ENCODE measurements around the gene MTHFR.

The MTHFR gene

GRCh38 chr1:11771481-11772043, 34.2 kb downstream of the MTHFR start:
- Histone ChIP-seq H3K23ac (ENCODE audit: low read length) (no peak overlapping the region), H3K9ac (ENCODE audit: low read length) (no peak overlapping the region), H3K36me3 (ENCODE audit: control insufficient read depth, insufficient read depth, low read length) (no peaks in the 10 kb centered on the region), H2BK120ac (ENCODE audit: low read depth, low read length) (no peak overlapping the region), H2BK5ac (ENCODE audit: low read length) (no peak overlapping the region), H3K56ac (ENCODE audit: low read length) (no peak overlapping the region), H3K4me3 (ENCODE audit: low read length) (no peak overlapping the region), H3K4me1 (ENCODE audit: control insufficient read depth, low read depth, low read length) (no peaks in the 10 kb centered on the region), H4K8ac (ENCODE audit: low read depth, low read length) (no peak overlapping the region), H3K4me2 (ENCODE audit: low read length) (no peak overlapping the region), H3K4ac (ENCODE audit: low read depth, low read length) (no peak overlapping the region), H2BK15ac (replicated peaks; ENCODE audit: low read depth) (no peak overlapping the region), H3K27me3 (ENCODE audit: insufficient read depth, low read length, poor library complexity) (no peaks in the 10 kb centered on the region), H2AK5ac (ENCODE audit: low read length) (no peak overlapping the region), H3K27ac (ENCODE audit: low read depth, low read length) (no peak overlapping the region), H3K18ac (ENCODE audit: low read length) (no peak overlapping the region), H4K5ac (ENCODE audit: low read length) (no peak overlapping the region), H3K79me2 (ENCODE audit: control insufficient read depth, insufficient read depth, low read length) (no peaks in the 10 kb centered on the region), H3K79me1 (ENCODE audit: low read length) (no peaks in the 10 kb centered on the region)
- no peak for DNase-seq
- no CpG with 5 or more reads among the region's 11 CpGs for WGBS (ENCODE audit: extremely low coverage, insufficient coverage, low lambda C conversion rate)

GRCh38 chr1:11770011-11770410, 35.8 kb downstream of the MTHFR start:
- Histone ChIP-seq H4K5ac (ENCODE audit: low read length) (no peak overlapping the region), H2BK5ac (ENCODE audit: low read length) (no peak overlapping the region), H2AK5ac (ENCODE audit: low read length) (no peak overlapping the region), H2BK15ac (replicated peaks; ENCODE audit: low read depth) (no peak overlapping the region), H3K27ac (ENCODE audit: low read depth, low read length) (no peak overlapping the region), H3K4ac (ENCODE audit: low read depth, low read length) (no peak overlapping the region), H3K4me1 (ENCODE audit: control insufficient read depth, low read depth, low read length) (no peaks in the 10 kb centered on the region), H3K4me2 (ENCODE audit: low read length) (no peak overlapping the region), H3K79me1 (ENCODE audit: low read length) (no peaks in the 10 kb centered on the region), H3K18ac (ENCODE audit: low read length) (no peak overlapping the region), H3K27me3 (ENCODE audit: insufficient read depth, low read length, poor library complexity) (no peaks in the 10 kb centered on the region), H3K9ac (ENCODE audit: low read length) (no peak overlapping the region), H3K4me3 (ENCODE audit: low read length) (no peak overlapping the region), H3K23ac (ENCODE audit: low read length) (no peak overlapping the region), H3K36me3 (ENCODE audit: control insufficient read depth, insufficient read depth, low read length) (no peaks in the 10 kb centered on the region), H4K8ac (ENCODE audit: low read depth, low read length) (no peak overlapping the region), H3K56ac (ENCODE audit: low read length) (no peak overlapping the region), H3K79me2 (ENCODE audit: control insufficient read depth, insufficient read depth, low read length) (no peaks in the 10 kb centered on the region), H2BK120ac (ENCODE audit: low read depth, low read length) (no peak overlapping the region)
- DNase-seq: no peak

GRCh38 chr1:11769274-11769673, 36.5 kb downstream of the MTHFR start:
- no peak overlapping the region for H3K4ac ChIP-seq (ENCODE audit: low read depth, low read length)
- no peaks in the 10 kb centered on the region for H3K79me1 ChIP-seq (ENCODE audit: low read length)
- no peak overlapping the region for H4K8ac ChIP-seq (ENCODE audit: low read depth, low read length)
- H3K56ac ChIP-seq (ENCODE audit: low read length): no peak overlapping the region
- H2BK5ac ChIP-seq (ENCODE audit: low read length): no peak overlapping the region
- no peak overlapping the region for H3K27ac ChIP-seq (ENCODE audit: low read depth, low read length)
- no peak overlapping the region for H4K5ac ChIP-seq (ENCODE audit: low read length)
- no peak overlapping the region for H3K4me3 ChIP-seq (ENCODE audit: low read length)
- H3K23ac ChIP-seq (ENCODE audit: low read length): no peak overlapping the region
- H3K36me3 ChIP-seq (ENCODE audit: control insufficient read depth, insufficient read depth, low read length): no peaks in the 10 kb centered on the region
- no peaks in the 10 kb centered on the region for H3K27me3 ChIP-seq (ENCODE audit: insufficient read depth, low read length, poor library complexity)
- H2BK120ac ChIP-seq (ENCODE audit: low read depth, low read length): no peak overlapping the region
- no peak overlapping the region for H2AK5ac ChIP-seq (ENCODE audit: low read length)
- no peaks in the 10 kb centered on the region for H3K4me1 ChIP-seq (ENCODE audit: control insufficient read depth, low read depth, low read length)
- H3K79me2 ChIP-seq (ENCODE audit: control insufficient read depth, insufficient read depth, low read length): no peaks in the 10 kb centered on the region
- H3K18ac ChIP-seq (ENCODE audit: low read length): no peak overlapping the region
- H2BK15ac ChIP-seq (replicated peaks; ENCODE audit: low read depth): no peak overlapping the region
- H3K4me2 ChIP-seq (ENCODE audit: low read length): no peak overlapping the region
- no CpG with 5 or more reads among the region's 4 CpGs for WGBS (ENCODE audit: extremely low coverage, insufficient coverage, low lambda C conversion rate)
- H3K9ac ChIP-seq (ENCODE audit: low read length): no peak overlapping the region
- DNase-seq: no peak

- H3K9ac ChIP-seq (ENCODE audit: low read length): no peak overlapping the region
- no peak overlapping the region for H3K27ac ChIP-seq (ENCODE audit: low read depth, low read length)
- WGBS (ENCODE audit: extremely low coverage, insufficient coverage, low lambda C conversion rate): no CpG with 5 or more reads among the region's 4 CpGs
- H3K27me3 ChIP-seq (ENCODE audit: insufficient read depth, low read length, poor library complexity): no peaks in the 10 kb centered on the region
- H2BK15ac ChIP-seq (replicated peaks; ENCODE audit: low read depth): no peak overlapping the region
- H2BK5ac ChIP-seq (ENCODE audit: low read length): no peak overlapping the region
- no peak overlapping the region for H3K4ac ChIP-seq (ENCODE audit: low read depth, low read length)
- H4K5ac ChIP-seq (ENCODE audit: low read length): no peak overlapping the region
- H2AK5ac ChIP-seq (ENCODE audit: low read length): no peak overlapping the region
- no peaks in the 10 kb centered on the region for H3K36me3 ChIP-seq (ENCODE audit: control insufficient read depth, insufficient read depth, low read length)
- no peak overlapping the region for H3K4me2 ChIP-seq (ENCODE audit: low read length)
- H3K4me1 ChIP-seq (ENCODE audit: control insufficient read depth, low read depth, low read length): no peaks in the 10 kb centered on the region
- H3K4me3 ChIP-seq (ENCODE audit: low read length): no peak overlapping the region
- no peak overlapping the region for H3K18ac ChIP-seq (ENCODE audit: low read length)
- H3K23ac ChIP-seq (ENCODE audit: low read length): no peak overlapping the region
- DNase-seq: peak; percentile 36
- no peak overlapping the region for H4K8ac ChIP-seq (ENCODE audit: low read depth, low read length)
- H3K79me1 ChIP-seq (ENCODE audit: low read length): no peaks in the 10 kb centered on the region
- no peak overlapping the region for H2BK120ac ChIP-seq (ENCODE audit: low read depth, low read length)
- no peak overlapping the region for H3K56ac ChIP-seq (ENCODE audit: low read length)
- H3K79me2 ChIP-seq (ENCODE audit: control insufficient read depth, insufficient read depth, low read length): no peaks in the 10 kb centered on the region
Measured at GRCh38 chr1:11768821-11769220, 36.9 kb downstream of the MTHFR start.

GRCh38 chr1:11767922-11768704, 37.7 kb downstream of the MTHFR start:
- Histone ChIP-seq H3K4me1 (ENCODE audit: control insufficient read depth, low read depth, low read length) (no peaks in the 10 kb centered on the region), H3K4me2 (ENCODE audit: low read length) (no peak overlapping the region), H3K4ac (ENCODE audit: low read depth, low read length) (no peak overlapping the region), H2BK120ac (ENCODE audit: low read depth, low read length) (no peak overlapping the region), H3K56ac (ENCODE audit: low read length) (no peak overlapping the region), H3K23ac (ENCODE audit: low read length) (peak overlapping the region; percentile 66), H3K36me3 (ENCODE audit: control insufficient read depth, insufficient read depth, low read length) (no peaks in the 10 kb centered on the region), H3K4me3 (ENCODE audit: low read length) (no peak overlapping the region), H3K27ac (ENCODE audit: low read depth, low read length) (no peak overlapping the region), H3K79me2 (ENCODE audit: control insufficient read depth, insufficient read depth, low read length) (no peaks in the 10 kb centered on the region), H2AK5ac (ENCODE audit: low read length) (no peak overlapping the region), H4K5ac (ENCODE audit: low read length) (no peak overlapping the region), H3K27me3 (ENCODE audit: insufficient read depth, low read length, poor library complexity) (no peaks in the 10 kb centered on the region), H2BK15ac (replicated peaks; ENCODE audit: low read depth) (no peak overlapping the region), H2BK5ac (ENCODE audit: low read length) (no peak overlapping the region), H3K18ac (ENCODE audit: low read length) (no peak overlapping the region), H4K8ac (ENCODE audit: low read depth, low read length) (no peak overlapping the region), H3K79me1 (ENCODE audit: low read length) (no peaks in the 10 kb centered on the region), H3K9ac (ENCODE audit: low read length) (no peak overlapping the region)
- no peak for DNase-seq
- no CpG with 5 or more reads among the region's 16 CpGs for WGBS (ENCODE audit: extremely low coverage, insufficient coverage, low lambda C conversion rate)

GRCh38 chr1:11766429-11766776, 39.4 kb downstream of the MTHFR start:
- no peak overlapping the region for H2BK5ac ChIP-seq (ENCODE audit: low read length)
- no peak overlapping the region for H3K9ac ChIP-seq (ENCODE audit: low read length)
- H3K79me1 ChIP-seq (ENCODE audit: low read length): no peaks in the 10 kb centered on the region
- no peak overlapping the region for H4K8ac ChIP-seq (ENCODE audit: low read depth, low read length)
- H3K4me2 ChIP-seq (ENCODE audit: low read length): no peak overlapping the region
- DNase-seq: no peak
- H2BK120ac ChIP-seq (ENCODE audit: low read depth, low read length): no peak overlapping the region
- H3K4ac ChIP-seq (ENCODE audit: low read depth, low read length): no peak overlapping the region
- no peak overlapping the region for H2BK15ac ChIP-seq (replicated peaks; ENCODE audit: low read depth)
- no peak overlapping the region for H3K18ac ChIP-seq (ENCODE audit: low read length)
- no peak overlapping the region for H3K4me3 ChIP-seq (ENCODE audit: low read length)
- no peak overlapping the region for H4K5ac ChIP-seq (ENCODE audit: low read length)
- H3K23ac ChIP-seq (ENCODE audit: low read length): no peak overlapping the region
- H3K79me2 ChIP-seq (ENCODE audit: control insufficient read depth, insufficient read depth, low read length): no peaks in the 10 kb centered on the region
- H3K27me3 ChIP-seq (ENCODE audit: insufficient read depth, low read length, poor library complexity): no peaks in the 10 kb centered on the region
- H3K36me3 ChIP-seq (ENCODE audit: control insufficient read depth, insufficient read depth, low read length): no peaks in the 10 kb centered on the region
- no peak overlapping the region for H3K27ac ChIP-seq (ENCODE audit: low read depth, low read length)
- no peaks in the 10 kb centered on the region for H3K4me1 ChIP-seq (ENCODE audit: control insufficient read depth, low read depth, low read length)
- no peak overlapping the region for H3K56ac ChIP-seq (ENCODE audit: low read length)
- WGBS (ENCODE audit: extremely low coverage, insufficient coverage, low lambda C conversion rate): no CpG with 5 or more reads among the region's 14 CpGs
- H2AK5ac ChIP-seq (ENCODE audit: low read length): no peak overlapping the region

Measured in mesendoderm (in vitro differentiated cells).